Astrocyte of the cerebellum (primary cell): ENCODE measurements around the gene COL27A1.

Source experiments
- DNase-seq: peaks from one replicate; pipeline ENCODE4 v3.0.0-alpha.2; 2011; ENCODE audit warnings: low read depth
- H3K4me3 ChIP-seq: 2 replicates; pipeline ENCODE4 v1.5.1; 2011; ENCODE audit warnings: mild to moderate bottlenecking, low read depth, low read length, moderate library complexity
- CTCF ChIP-seq: IDR thresholded peaks from 2 replicates; pipeline ENCODE4 v1.5.1; 2012; ENCODE audit warnings: low read length, low read depth, moderate library complexity, mild to moderate bottlenecking; ENCODE audit errors: missing control alignments
- in situ Hi-C: cut with HindIII; loops from 2 replicates; pipeline ENCODE4 v1.10.0; 2017; ENCODE audit warnings: low sequenced_read_pairs

The COL27A1 gene

GRCh38 chr9:114284316-114285060 is 129.2 kb downstream of the COL27A1 start:
- in situ Hi-C loops = no loop called here
- DNase-seq = no peak
- no peak overlapping the region for H3K4me3 ChIP-seq
- TF ChIP-seq CTCF = no peak

GRCh38 chr9:114285166-114285867 is 130.0 kb downstream of the COL27A1 start:
- DNase-seq = peak; percentile 89
- peak; percentile 26 for TF ChIP-seq CTCF
- no peak overlapping the region for H3K4me3 ChIP-seq
- in situ Hi-C loops = no loop called here

- TF ChIP-seq CTCF = no peak
- in situ Hi-C loops = no loop called here
- no peak for DNase-seq
- no peak overlapping the region for H3K4me3 ChIP-seq
Observed at GRCh38 chr9:114286146-114286679, 130.9 kb downstream of the COL27A1 start.

GRCh38 chr9:114287001-114287762 is 131.8 kb downstream of the COL27A1 start:
- no peak for TF ChIP-seq CTCF
- in situ Hi-C loops = no loop called here
- DNase-seq = no peak
- no peak overlapping the region for H3K4me3 ChIP-seq

- no peak for TF ChIP-seq CTCF
- in situ Hi-C loops = no loop called here
- no peak for DNase-seq
- H3K4me3 ChIP-seq = no peak overlapping the region
Observed at GRCh38 chr9:114287763-114288192, 132.4 kb downstream of the COL27A1 start.
